Measurements from ENCODE around the gene COL5A1. TPM values are rescaled to one million over a fixed set of nuclear protein-coding genes. Genes with fewer than 3 reads are reported as not detected.

The COL5A1 gene
- total and polyA plus RNA-seq, 2 experiments from 2014 or later = 2.5 to 13.1 TPM

DNA sequence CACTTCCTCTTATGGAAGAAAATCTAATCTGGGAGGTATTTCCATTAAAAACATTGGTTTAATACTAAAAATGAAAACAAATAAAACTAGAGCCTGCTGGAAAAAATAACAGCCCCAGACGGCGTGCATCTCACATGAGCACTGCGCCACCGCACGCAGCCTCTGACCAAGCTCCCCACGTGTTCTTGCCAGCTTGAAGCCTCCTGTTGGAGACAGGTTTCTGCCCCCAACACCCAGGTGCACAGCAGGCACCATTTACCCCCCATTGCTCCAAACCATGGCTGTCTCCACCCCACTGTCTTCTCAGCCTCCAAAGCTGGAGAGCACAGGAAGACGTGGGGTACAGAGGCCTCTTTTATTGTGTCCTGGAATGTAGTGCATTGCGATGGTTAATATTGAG, 10.7 kb upstream of the COL5A1 start:
- H3K4me1 Mint-ChIP-seq = peaks cover 19% of the 10 kb centered on the region

More for the DNA sequence above, 10.7 kb upstream of the COL5A1 start:
- no peak overlapping the region for H3K27ac ChIP-seq (ENCODE audit: low read depth)
- no peak overlapping the region for H3K4me3 ChIP-seq
- H3K9me3 Mint-ChIP-seq = no peaks in the 10 kb centered on the region
- H3K27ac Mint-ChIP-seq = no peak overlapping the region
- DNase-seq (ENCODE audit: low spot score) = no peak
- no peaks in the 10 kb centered on the region for H3K9me2 ChIP-seq (ENCODE audit: insufficient read depth)
- no peaks in the 10 kb centered on the region for H3K4me1 ChIP-seq (ENCODE audit: insufficient read depth)
- H3K27me3 Mint-ChIP-seq (ENCODE audit: insufficient read depth, low read depth, poor library complexity) = peaks cover 18% of the 10 kb centered on the region
- H3K4me3 Mint-ChIP-seq = no peak overlapping the region
- no peak overlapping the region for H3K4me2 ChIP-seq
- no peaks in the 10 kb centered on the region for H3K27me3 ChIP-seq (ENCODE audit: insufficient read depth)
- ATAC-seq = no peak
- H3K36me3 ChIP-seq (ENCODE audit: insufficient read depth) = no peaks in the 10 kb centered on the region
- H4K20me1 ChIP-seq (replicated peaks; ENCODE audit: insufficient read depth) = no peaks in the 10 kb centered on the region
- no peak overlapping the region for H2AFZ ChIP-seq
- H3K79me2 ChIP-seq (replicated peaks; ENCODE audit: insufficient read depth) = no peaks in the 10 kb centered on the region
- no peaks in the 10 kb centered on the region; the same call in 2 of the 3 replicates for H3K36me3 Mint-ChIP-seq (ENCODE audit: low read depth)
- H3F3A ChIP-seq (replicated peaks; ENCODE audit: low read depth) = no peaks in the 10 kb centered on the region
- TF ChIP-seq ZNF114 (CRISPR knock-in tag; IDR thresholded peaks at IDR 0.05) = no peak
- TF ChIP-seq, protein P1, sequence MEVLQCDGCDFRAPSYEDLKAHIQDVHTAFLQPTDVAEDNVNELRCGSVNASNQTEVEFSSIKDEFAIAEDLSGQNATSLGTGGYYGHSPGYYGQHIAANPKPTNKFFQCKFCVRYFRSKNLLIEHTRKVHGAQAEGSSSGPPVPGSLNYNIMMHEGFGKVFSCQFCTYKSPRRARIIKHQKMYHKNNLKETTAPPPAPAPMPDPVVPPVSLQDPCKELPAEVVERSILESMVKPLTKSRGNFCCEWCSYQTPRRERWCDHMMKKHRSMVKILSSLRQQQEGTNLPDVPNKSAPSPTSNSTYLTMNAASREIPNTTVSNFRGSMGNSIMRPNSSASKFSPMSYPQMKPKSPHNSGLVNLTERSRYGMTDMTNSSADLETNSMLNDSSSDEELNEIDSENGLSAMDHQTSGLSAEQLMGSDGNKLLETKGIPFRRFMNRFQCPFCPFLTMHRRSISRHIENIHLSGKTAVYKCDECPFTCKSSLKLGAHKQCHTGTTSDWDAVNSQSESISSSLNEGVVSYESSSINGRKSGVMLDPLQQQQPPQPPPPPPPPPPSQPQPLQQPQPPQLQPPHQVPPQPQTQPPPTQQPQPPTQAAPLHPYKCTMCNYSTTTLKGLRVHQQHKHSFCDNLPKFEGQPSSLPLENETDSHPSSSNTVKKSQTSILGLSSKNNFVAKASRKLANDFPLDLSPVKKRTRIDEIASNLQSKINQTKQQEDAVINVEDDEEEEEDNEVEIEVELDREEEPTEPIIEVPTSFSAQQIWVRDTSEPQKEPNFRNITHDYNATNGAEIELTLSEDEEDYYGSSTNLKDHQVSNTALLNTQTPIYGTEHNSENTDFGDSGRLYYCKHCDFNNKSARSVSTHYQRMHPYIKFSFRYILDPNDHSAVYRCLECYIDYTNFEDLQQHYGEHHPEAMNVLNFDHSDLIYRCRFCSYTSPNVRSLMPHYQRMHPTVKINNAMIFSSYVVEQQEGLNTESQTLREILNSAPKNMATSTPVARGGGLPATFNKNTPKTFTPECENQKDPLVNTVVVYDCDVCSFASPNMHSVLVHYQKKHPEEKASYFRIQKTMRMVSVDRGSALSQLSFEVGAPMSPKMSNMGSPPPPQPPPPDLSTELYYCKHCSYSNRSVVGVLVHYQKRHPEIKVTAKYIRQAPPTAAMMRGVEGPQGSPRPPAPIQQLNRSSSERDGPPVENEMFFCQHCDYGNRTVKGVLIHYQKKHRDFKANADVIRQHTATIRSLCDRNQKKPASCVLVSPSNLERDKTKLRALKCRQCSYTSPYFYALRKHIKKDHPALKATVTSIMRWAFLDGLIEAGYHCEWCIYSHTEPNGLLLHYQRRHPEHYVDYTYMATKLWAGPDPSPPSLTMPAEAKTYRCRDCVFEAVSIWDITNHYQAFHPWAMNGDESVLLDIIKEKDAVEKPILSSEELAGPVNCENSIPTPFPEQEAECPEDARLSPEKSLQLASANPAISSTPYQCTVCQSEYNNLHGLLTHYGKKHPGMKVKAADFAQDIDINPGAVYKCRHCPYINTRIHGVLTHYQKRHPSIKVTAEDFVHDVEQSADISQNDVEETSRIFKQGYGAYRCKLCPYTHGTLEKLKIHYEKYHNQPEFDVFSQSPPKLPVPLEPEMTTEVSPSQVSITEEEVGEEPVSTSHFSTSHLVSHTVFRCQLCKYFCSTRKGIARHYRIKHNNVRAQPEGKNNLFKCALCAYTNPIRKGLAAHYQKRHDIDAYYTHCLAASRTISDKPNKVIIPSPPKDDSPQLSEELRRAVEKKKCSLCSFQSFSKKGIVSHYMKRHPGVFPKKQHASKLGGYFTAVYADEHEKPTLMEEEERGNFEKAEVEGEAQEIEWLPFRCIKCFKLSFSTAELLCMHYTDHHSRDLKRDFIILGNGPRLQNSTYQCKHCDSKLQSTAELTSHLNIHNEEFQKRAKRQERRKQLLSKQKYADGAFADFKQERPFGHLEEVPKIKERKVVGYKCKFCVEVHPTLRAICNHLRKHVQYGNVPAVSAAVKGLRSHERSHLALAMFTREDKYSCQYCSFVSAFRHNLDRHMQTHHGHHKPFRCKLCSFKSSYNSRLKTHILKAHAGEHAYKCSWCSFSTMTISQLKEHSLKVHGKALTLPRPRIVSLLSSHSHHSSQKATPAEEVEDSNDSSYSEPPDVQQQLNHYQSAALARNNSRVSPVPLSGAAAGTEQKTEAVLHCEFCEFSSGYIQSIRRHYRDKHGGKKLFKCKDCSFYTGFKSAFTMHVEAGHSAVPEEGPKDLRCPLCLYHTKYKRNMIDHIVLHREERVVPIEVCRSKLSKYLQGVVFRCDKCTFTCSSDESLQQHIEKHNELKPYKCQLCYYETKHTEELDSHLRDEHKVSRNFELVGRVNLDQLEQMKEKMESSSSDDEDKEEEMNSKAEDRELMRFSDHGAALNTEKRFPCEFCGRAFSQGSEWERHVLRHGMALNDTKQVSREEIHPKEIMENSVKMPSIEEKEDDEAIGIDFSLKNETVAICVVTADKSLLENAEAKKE (CRISPR knock-in tag; IDR thresholded peaks at IDR 0.05) = no peak
- TF ChIP-seq STAT1 (IDR thresholded peaks at IDR 0.05; ENCODE audit: unreplicated experiment) = no peak
- no peak for TF ChIP-seq CREB1 (CRISPR knock-in tag; IDR thresholded peaks at IDR 0.05; ENCODE audit: low read depth)
- no peak for TF ChIP-seq NANOG (IDR thresholded peaks at IDR 0.05; ENCODE audit: borderline replicate concordance)
- TF ChIP-seq, protein P2, sequence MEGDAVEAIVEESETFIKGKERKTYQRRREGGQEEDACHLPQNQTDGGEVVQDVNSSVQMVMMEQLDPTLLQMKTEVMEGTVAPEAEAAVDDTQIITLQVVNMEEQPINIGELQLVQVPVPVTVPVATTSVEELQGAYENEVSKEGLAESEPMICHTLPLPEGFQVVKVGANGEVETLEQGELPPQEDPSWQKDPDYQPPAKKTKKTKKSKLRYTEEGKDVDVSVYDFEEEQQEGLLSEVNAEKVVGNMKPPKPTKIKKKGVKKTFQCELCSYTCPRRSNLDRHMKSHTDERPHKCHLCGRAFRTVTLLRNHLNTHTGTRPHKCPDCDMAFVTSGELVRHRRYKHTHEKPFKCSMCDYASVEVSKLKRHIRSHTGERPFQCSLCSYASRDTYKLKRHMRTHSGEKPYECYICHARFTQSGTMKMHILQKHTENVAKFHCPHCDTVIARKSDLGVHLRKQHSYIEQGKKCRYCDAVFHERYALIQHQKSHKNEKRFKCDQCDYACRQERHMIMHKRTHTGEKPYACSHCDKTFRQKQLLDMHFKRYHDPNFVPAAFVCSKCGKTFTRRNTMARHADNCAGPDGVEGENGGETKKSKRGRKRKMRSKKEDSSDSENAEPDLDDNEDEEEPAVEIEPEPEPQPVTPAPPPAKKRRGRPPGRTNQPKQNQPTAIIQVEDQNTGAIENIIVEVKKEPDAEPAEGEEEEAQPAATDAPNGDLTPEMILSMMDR (conservative IDR thresholded peaks at IDR 0.05; ENCODE audit: low read depth in 2 of 2) = no peak
- TF ChIP-seq ZNF331 (CRISPR knock-in tag; IDR thresholded peaks at IDR 0.05; ENCODE audit: low read depth) = no peak
- TF ChIP-seq, protein P3, sequence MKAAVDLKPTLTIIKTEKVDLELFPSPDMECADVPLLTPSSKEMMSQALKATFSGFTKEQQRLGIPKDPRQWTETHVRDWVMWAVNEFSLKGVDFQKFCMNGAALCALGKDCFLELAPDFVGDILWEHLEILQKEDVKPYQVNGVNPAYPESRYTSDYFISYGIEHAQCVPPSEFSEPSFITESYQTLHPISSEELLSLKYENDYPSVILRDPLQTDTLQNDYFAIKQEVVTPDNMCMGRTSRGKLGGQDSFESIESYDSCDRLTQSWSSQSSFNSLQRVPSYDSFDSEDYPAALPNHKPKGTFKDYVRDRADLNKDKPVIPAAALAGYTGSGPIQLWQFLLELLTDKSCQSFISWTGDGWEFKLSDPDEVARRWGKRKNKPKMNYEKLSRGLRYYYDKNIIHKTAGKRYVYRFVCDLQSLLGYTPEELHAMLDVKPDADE (IDR thresholded peaks at IDR 0.05) = no peak
- no peak for TF ChIP-seq POLR2AphosphoS5 (IDR thresholded peaks at IDR 0.05; ENCODE audit: low read depth)
- TF ChIP-seq, protein P4, sequence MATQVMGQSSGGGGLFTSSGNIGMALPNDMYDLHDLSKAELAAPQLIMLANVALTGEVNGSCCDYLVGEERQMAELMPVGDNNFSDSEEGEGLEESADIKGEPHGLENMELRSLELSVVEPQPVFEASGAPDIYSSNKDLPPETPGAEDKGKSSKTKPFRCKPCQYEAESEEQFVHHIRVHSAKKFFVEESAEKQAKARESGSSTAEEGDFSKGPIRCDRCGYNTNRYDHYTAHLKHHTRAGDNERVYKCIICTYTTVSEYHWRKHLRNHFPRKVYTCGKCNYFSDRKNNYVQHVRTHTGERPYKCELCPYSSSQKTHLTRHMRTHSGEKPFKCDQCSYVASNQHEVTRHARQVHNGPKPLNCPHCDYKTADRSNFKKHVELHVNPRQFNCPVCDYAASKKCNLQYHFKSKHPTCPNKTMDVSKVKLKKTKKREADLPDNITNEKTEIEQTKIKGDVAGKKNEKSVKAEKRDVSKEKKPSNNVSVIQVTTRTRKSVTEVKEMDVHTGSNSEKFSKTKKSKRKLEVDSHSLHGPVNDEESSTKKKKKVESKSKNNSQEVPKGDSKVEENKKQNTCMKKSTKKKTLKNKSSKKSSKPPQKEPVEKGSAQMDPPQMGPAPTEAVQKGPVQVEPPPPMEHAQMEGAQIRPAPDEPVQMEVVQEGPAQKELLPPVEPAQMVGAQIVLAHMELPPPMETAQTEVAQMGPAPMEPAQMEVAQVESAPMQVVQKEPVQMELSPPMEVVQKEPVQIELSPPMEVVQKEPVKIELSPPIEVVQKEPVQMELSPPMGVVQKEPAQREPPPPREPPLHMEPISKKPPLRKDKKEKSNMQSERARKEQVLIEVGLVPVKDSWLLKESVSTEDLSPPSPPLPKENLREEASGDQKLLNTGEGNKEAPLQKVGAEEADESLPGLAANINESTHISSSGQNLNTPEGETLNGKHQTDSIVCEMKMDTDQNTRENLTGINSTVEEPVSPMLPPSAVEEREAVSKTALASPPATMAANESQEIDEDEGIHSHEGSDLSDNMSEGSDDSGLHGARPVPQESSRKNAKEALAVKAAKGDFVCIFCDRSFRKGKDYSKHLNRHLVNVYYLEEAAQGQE (IDR thresholded peaks at IDR 0.05; ENCODE audit: unreplicated experiment) = no peak
- TF ChIP-seq JUNB (IDR thresholded peaks at IDR 0.05; ENCODE audit: unreplicated experiment) = no peak

Data from GM23338 (cell line).